ENCODE data around the gene ALS2CL.

ALS2CL gene

DNA sequence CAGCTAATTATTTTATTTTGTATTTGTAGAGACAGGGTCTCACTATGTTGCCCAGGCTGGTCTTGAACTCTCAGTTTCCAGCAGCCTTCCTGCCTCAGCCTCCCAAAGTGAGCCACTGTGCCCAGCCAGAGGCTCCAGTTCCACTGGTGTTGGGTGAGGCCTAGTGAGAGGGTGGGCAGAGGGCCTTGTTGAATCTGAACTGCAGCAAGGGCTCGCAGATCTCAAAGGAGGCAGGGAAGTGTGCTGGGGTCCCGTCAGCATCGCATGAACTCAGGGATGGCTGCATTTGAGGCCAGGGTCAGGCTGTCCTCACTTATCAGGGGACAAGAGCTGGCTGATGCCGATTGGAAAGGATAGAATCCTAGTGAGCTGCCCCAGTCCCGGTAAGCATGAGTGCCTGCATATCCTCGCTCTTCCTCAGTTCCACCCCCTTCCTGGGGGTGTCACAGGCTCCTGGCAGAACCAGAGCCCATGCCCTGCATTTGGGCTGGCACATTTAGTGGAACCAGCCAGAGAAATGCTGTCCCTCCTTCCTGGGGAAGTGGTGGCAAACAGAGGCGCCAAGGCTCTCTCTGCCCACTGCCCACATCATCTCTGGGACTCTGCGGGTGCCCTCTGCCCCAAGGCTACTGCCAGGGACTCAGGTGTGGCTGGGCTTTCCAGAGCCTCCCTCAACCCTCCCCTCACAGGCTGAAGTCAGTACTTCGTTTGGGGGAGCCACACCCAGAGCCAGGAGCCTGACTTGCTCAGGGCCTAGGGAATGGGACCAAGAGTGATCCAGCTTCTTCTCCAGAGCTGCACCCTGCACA is 24.1 kb downstream of the ALS2CL start:
- Histone ChIP-seq H2BK5ac (ENCODE audit: low read length) (no peak overlapping the region), H3K4me2 (ENCODE audit: insufficient read depth, low read length, poor library complexity, severe bottlenecking) (no peak overlapping the region), H3K4ac (ENCODE audit: low read length) (no peak overlapping the region), H3K36me3 (replicated peaks in 1 of 2; ENCODE audit: control insufficient read depth in 2 of 2, insufficient read depth in 2 of 2, low read length in 2 of 2) (no peaks in the 10 kb centered on the region), H3K9ac (ENCODE audit: low read depth, low read length, poor library complexity) (no peak overlapping the region), H3K23ac (ENCODE audit: low read depth, low read length, poor library complexity) (no peak overlapping the region), H2AFZ (ENCODE audit: low read length) (no peak overlapping the region), H2BK15ac (ENCODE audit: low read length) (no peak overlapping the region), H3K27me3 (ENCODE audit: control insufficient read depth in 3 of 3, insufficient read depth in 3 of 3, low read depth in 1 of 3, low read length in 3 of 3) (no peaks in the 10 kb centered on the region), H3K14ac (ENCODE audit: low read length) (no peak overlapping the region), H4K8ac (ENCODE audit: low read depth, low read length) (no peak overlapping the region), H2BK120ac (ENCODE audit: low read depth, low read length) (no peak overlapping the region), H3K27ac (replicated peaks; ENCODE audit: low read length) (no peak overlapping the region), H2AK5ac (ENCODE audit: low read depth, low read length) (peak overlapping the region; percentile 30), H2BK12ac (ENCODE audit: low read length) (no peak overlapping the region), H3K4me1 (ENCODE audit: control insufficient read depth in 2 of 2, insufficient read depth in 1 of 2, low read depth in 1 of 2, low read length in 2 of 2) (peaks cover 0 to 8% of the 10 kb centered on the region in 2 donors), H3K79me1 (ENCODE audit: low read depth, low read length) (no peaks in the 10 kb centered on the region), H3K9me3 (replicated peaks in 1 of 2; ENCODE audit: control insufficient read depth in 2 of 2, insufficient read depth in 1 of 2, low read depth in 1 of 2, low read length in 2 of 2) (no peaks in the 10 kb centered on the region), H3K18ac (ENCODE audit: low read length) (peak overlapping the region; percentile 3), H4K91ac (ENCODE audit: low read depth, low read length, poor library complexity) (no peak overlapping the region), H3K4me3 (ENCODE audit: low read length in 2 of 2) (no peak overlapping the region)
- no peak for DNase-seq (ENCODE audit: low spot score)
- WGBS, 2 donors (ENCODE audit: extremely low coverage in 2 of 2, insufficient read length in 2 of 2, insufficient replicate concordance in 1 of 2), result no CpG with 5 or more reads among the region's 9 CpGs

DNA sequence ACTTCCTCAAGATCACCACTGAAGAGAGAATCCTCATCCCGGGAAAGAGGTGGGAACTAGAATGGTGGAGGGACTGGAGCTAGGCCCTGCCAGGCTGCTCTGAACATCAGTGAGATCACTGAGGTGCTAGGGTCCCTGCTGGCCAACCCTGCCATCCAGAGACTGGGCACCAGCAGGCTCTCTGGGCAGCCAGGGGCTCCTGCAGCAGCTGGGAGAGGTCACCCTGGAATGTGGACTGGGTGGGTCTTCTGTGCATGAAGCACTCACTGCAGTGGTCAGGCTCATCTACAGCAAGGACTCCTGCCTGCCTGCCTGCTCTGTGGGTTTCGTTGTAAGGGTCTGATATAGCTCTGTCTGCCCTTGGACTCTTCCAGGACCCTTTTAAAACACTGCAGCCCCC is 24.9 kb downstream of the ALS2CL start:
- Histone ChIP-seq H3K9me3 (replicated peaks in 1 of 2; ENCODE audit: control insufficient read depth in 2 of 2, insufficient read depth in 1 of 2, low read depth in 1 of 2, low read length in 2 of 2) (no peaks in the 10 kb centered on the region), H3K23ac (ENCODE audit: low read depth, low read length, poor library complexity) (no peak overlapping the region), H2BK15ac (ENCODE audit: low read length) (no peak overlapping the region), H4K8ac (ENCODE audit: low read depth, low read length) (no peak overlapping the region), H2BK5ac (ENCODE audit: low read length) (no peak overlapping the region), H2AFZ (ENCODE audit: low read length) (no peak overlapping the region), H3K4me3 (ENCODE audit: low read length in 2 of 2) (no peak overlapping the region), H3K27me3 (ENCODE audit: control insufficient read depth in 3 of 3, insufficient read depth in 3 of 3, low read depth in 1 of 3, low read length in 3 of 3) (no peaks in the 10 kb centered on the region), H3K9ac (ENCODE audit: low read depth, low read length, poor library complexity) (no peak overlapping the region), H2BK12ac (ENCODE audit: low read length) (no peak overlapping the region), H3K14ac (ENCODE audit: low read length) (no peak overlapping the region), H3K27ac (replicated peaks; ENCODE audit: low read length) (no peak overlapping the region), H4K91ac (ENCODE audit: low read depth, low read length, poor library complexity) (no peak overlapping the region), H2BK120ac (ENCODE audit: low read depth, low read length) (no peak overlapping the region), H3K36me3 (replicated peaks in 1 of 2; ENCODE audit: control insufficient read depth in 2 of 2, insufficient read depth in 2 of 2, low read length in 2 of 2) (no peaks in the 10 kb centered on the region), H3K79me1 (ENCODE audit: low read depth, low read length) (no peaks in the 10 kb centered on the region), H3K4me1 (ENCODE audit: control insufficient read depth in 2 of 2, insufficient read depth in 1 of 2, low read depth in 1 of 2, low read length in 2 of 2) (peaks cover 0 to 14% of the 10 kb centered on the region in 2 donors), H2AK5ac (ENCODE audit: low read depth, low read length) (no peak overlapping the region), H3K4ac (ENCODE audit: low read length) (no peak overlapping the region), H3K4me2 (ENCODE audit: insufficient read depth, low read length, poor library complexity, severe bottlenecking) (no peak overlapping the region), H3K18ac (ENCODE audit: low read length) (peak overlapping the region; percentile 35)
- no CpG with 5 or more reads among the region's 2 CpGs for WGBS, 2 donors (ENCODE audit: extremely low coverage in 2 of 2, insufficient read length in 2 of 2, insufficient replicate concordance in 1 of 2)
- no peak for DNase-seq (ENCODE audit: low spot score)

- Histone ChIP-seq H2BK5ac (ENCODE audit: low read length) (no peak overlapping the region), H3K14ac (ENCODE audit: low read length) (no peak overlapping the region), H3K9ac (ENCODE audit: low read depth, low read length, poor library complexity) (no peak overlapping the region), H2AFZ (ENCODE audit: low read length) (no peak overlapping the region), H2AK5ac (ENCODE audit: low read depth, low read length) (no peak overlapping the region), H2BK12ac (ENCODE audit: low read length) (no peak overlapping the region), H3K23ac (ENCODE audit: low read depth, low read length, poor library complexity) (no peak overlapping the region), H3K36me3 (replicated peaks in 1 of 2; ENCODE audit: control insufficient read depth in 2 of 2, insufficient read depth in 2 of 2, low read length in 2 of 2) (no peaks in the 10 kb centered on the region), H3K27ac (replicated peaks; ENCODE audit: low read length) (no peak overlapping the region), H4K91ac (ENCODE audit: low read depth, low read length, poor library complexity) (no peak overlapping the region), H4K8ac (ENCODE audit: low read depth, low read length) (no peak overlapping the region), H3K18ac (ENCODE audit: low read length) (no peak overlapping the region), H3K4me3 (ENCODE audit: low read length in 2 of 2) (no peak overlapping the region), H3K4me1 (ENCODE audit: control insufficient read depth in 2 of 2, insufficient read depth in 1 of 2, low read depth in 1 of 2, low read length in 2 of 2) (peaks cover 0 to 13% of the 10 kb centered on the region in 2 donors), H2BK120ac (ENCODE audit: low read depth, low read length) (no peak overlapping the region), H3K27me3 (ENCODE audit: control insufficient read depth in 3 of 3, insufficient read depth in 3 of 3, low read depth in 1 of 3, low read length in 3 of 3) (no peaks in the 10 kb centered on the region), H3K79me1 (ENCODE audit: low read depth, low read length) (no peaks in the 10 kb centered on the region), H3K9me3 (replicated peaks in 1 of 2; ENCODE audit: control insufficient read depth in 2 of 2, insufficient read depth in 1 of 2, low read depth in 1 of 2, low read length in 2 of 2) (no peaks in the 10 kb centered on the region), H3K4ac (ENCODE audit: low read length) (no peak overlapping the region), H2BK15ac (ENCODE audit: low read length) (no peak overlapping the region), H3K4me2 (ENCODE audit: insufficient read depth, low read length, poor library complexity, severe bottlenecking) (no peak overlapping the region)
- WGBS, 2 donors (ENCODE audit: extremely low coverage in 2 of 2, insufficient read length in 2 of 2, insufficient replicate concordance in 1 of 2), result no CpG with 5 or more reads among the region's 8 CpGs
- DNase-seq (ENCODE audit: low spot score), result no peak
Observed at GRCh38 chr3:46668116-46668515, 25.4 kb downstream of the ALS2CL start.

GRCh38 chr3:46667657-46668056 is 25.8 kb downstream of the ALS2CL start:
- H3K4me1 ChIP-seq (ENCODE audit: control insufficient read depth in 2 of 2, insufficient read depth in 1 of 2, low read depth in 1 of 2, low read length in 2 of 2), result peaks cover 0 to 15% of the 10 kb centered on the region in 2 donors
- H2AK5ac ChIP-seq (ENCODE audit: low read depth, low read length), result no peak overlapping the region
- no peak overlapping the region for H2BK12ac ChIP-seq (ENCODE audit: low read length)
- no peaks in the 10 kb centered on the region for H3K9me3 ChIP-seq (replicated peaks in 1 of 2; ENCODE audit: control insufficient read depth in 2 of 2, insufficient read depth in 1 of 2, low read depth in 1 of 2, low read length in 2 of 2)
- no peak overlapping the region for H2AFZ ChIP-seq (ENCODE audit: low read length)
- peak overlapping the region; percentile 21 for H3K18ac ChIP-seq (ENCODE audit: low read length)
- no peak overlapping the region for H3K4ac ChIP-seq (ENCODE audit: low read length)
- H3K79me1 ChIP-seq (ENCODE audit: low read depth, low read length), result no peaks in the 10 kb centered on the region
- H3K27me3 ChIP-seq (ENCODE audit: control insufficient read depth in 3 of 3, insufficient read depth in 3 of 3, low read depth in 1 of 3, low read length in 3 of 3), result peaks cover 0 to 3% (median 0%) of the 10 kb centered on the region in 3 experiments
- no peak overlapping the region for H4K8ac ChIP-seq (ENCODE audit: low read depth, low read length)
- H2BK5ac ChIP-seq (ENCODE audit: low read length), result no peak overlapping the region
- H3K14ac ChIP-seq (ENCODE audit: low read length), result no peak overlapping the region
- no peak overlapping the region for H3K9ac ChIP-seq (ENCODE audit: low read depth, low read length, poor library complexity)
- no peak overlapping the region for H3K4me2 ChIP-seq (ENCODE audit: insufficient read depth, low read length, poor library complexity, severe bottlenecking)
- no peak overlapping the region for H2BK15ac ChIP-seq (ENCODE audit: low read length)
- WGBS, 2 donors (ENCODE audit: extremely low coverage in 2 of 2, insufficient read length in 2 of 2, insufficient replicate concordance in 1 of 2), result no CpG with 5 or more reads among the region's 9 CpGs
- H3K23ac ChIP-seq (ENCODE audit: low read depth, low read length, poor library complexity), result no peak overlapping the region
- DNase-seq (ENCODE audit: low spot score), result no peak
- no peak overlapping the region for H3K27ac ChIP-seq (replicated peaks; ENCODE audit: low read length)
- H2BK120ac ChIP-seq (ENCODE audit: low read depth, low read length), result no peak overlapping the region
- H4K91ac ChIP-seq (ENCODE audit: low read depth, low read length, poor library complexity), result no peak overlapping the region
- no peak overlapping the region for H3K4me3 ChIP-seq (ENCODE audit: low read length in 2 of 2)
- H3K36me3 ChIP-seq (replicated peaks in 1 of 2; ENCODE audit: control insufficient read depth in 2 of 2, insufficient read depth in 2 of 2, low read length in 2 of 2), result no peaks in the 10 kb centered on the region
